Endothelial cell (in vitro differentiated cells): ENCODE data around the gene TSPYL4. TPM values are rescaled to one million over a fixed set of nuclear protein-coding genes. Genes with fewer than 3 reads are reported as not detected.

Experiments
- DNase-seq: peaks from one replicate; pipeline ENCODE4 v3.0.0; 2021; ENCODE audit warnings: low spot score
- H3K27ac Mint-ChIP-seq: one replicate; pipeline ENCODE4 v1.8.0; 2021; ENCODE audit warnings: mixed read lengths, inconsistent platforms; ENCODE audit not compliant: unreplicated experiment
- H3K27me3 Mint-ChIP-seq: one replicate; pipeline ENCODE4 v1.8.0; 2021; ENCODE audit warnings: mild to moderate bottlenecking, moderate library complexity, mixed read lengths, inconsistent platforms; ENCODE audit not compliant: unreplicated experiment
- H3K36me3 Mint-ChIP-seq: one replicate; pipeline ENCODE4 v1.8.0; 2021; ENCODE audit warnings: mild to moderate bottlenecking, low read depth, mixed read lengths, inconsistent platforms; ENCODE audit not compliant: unreplicated experiment
- H3K4me1 Mint-ChIP-seq: one replicate; pipeline ENCODE4 v1.8.0; 2021; ENCODE audit warnings: mild to moderate bottlenecking, mixed read lengths, inconsistent platforms; ENCODE audit not compliant: unreplicated experiment
- H3K4me3 Mint-ChIP-seq: one replicate; pipeline ENCODE4 v1.8.0; 2021; ENCODE audit warnings: mild to moderate bottlenecking, mixed read lengths, inconsistent platforms; ENCODE audit not compliant: unreplicated experiment
- H3K9me3 Mint-ChIP-seq: one replicate; pipeline ENCODE4 v1.8.0; 2021; ENCODE audit warnings: mixed read lengths, inconsistent platforms; ENCODE audit not compliant: unreplicated experiment
- CTCF ChIP-seq: fragments of 200-600 bp; sonication (generic); IDR thresholded peaks from one replicate; pipeline ENCODE4 v1.5.0; 2021; ENCODE audit warnings: antibody characterized with exemption; ENCODE audit not compliant: unreplicated experiment
- total RNA-seq: library from RNA; stranded (reverse); fragmentation: NEBNext Ultra II Directional; extraction: Animal tissue kit (Norgen Biotek cat#: 25700); gene quantifications from one replicate; pipeline ENCODE4 v1.2.1, GENCODE V29; 2021; ENCODE audit not compliant: unreplicated experiment

The TSPYL4 gene
- total RNA-seq, 1 donor from 2014 or later, result 21.1 TPM

GRCh38 chr6:116280161-116280932 lies 26.5 kb upstream of the TSPYL4 start:
- Mint-ChIP-seq H3K36me3 (peaks cover 12% of the 10 kb centered on the region), H3K4me3 (peak overlapping the region; percentile 98), H3K4me1 (peaks cover 55% of the 10 kb centered on the region), H3K27ac (peak overlapping the region; percentile 99), H3K9me3 (no peaks in the 10 kb centered on the region), H3K27me3 (peaks cover 10% of the 10 kb centered on the region)
- DNase-seq, result no peak
- TF ChIP-seq CTCF, result no peak

- DNase-seq, result peak; percentile 93
- H3K4me1 Mint-ChIP-seq, result peaks cover 55% of the 10 kb centered on the region
- peaks cover 12% of the 10 kb centered on the region for H3K36me3 Mint-ChIP-seq
- H3K27me3 Mint-ChIP-seq, result peaks cover 10% of the 10 kb centered on the region
- H3K27ac Mint-ChIP-seq, result peak within 1 kb of the TSS; percentile 99
- no peaks in the 10 kb centered on the region for H3K9me3 Mint-ChIP-seq
- TF ChIP-seq CTCF, result no peak
- H3K4me3 Mint-ChIP-seq, result peak within 1 kb of the TSS; percentile 98
Observed at GRCh38 chr6:116279232-116280160, 25.6 kb upstream of the TSPYL4 start, which contains the start of gene TSPYL1. Gene TSPYL1 (minus strand): TSS chr6:116279930. CDS start chr6:116279830, 100 bp downstream.

DNA sequence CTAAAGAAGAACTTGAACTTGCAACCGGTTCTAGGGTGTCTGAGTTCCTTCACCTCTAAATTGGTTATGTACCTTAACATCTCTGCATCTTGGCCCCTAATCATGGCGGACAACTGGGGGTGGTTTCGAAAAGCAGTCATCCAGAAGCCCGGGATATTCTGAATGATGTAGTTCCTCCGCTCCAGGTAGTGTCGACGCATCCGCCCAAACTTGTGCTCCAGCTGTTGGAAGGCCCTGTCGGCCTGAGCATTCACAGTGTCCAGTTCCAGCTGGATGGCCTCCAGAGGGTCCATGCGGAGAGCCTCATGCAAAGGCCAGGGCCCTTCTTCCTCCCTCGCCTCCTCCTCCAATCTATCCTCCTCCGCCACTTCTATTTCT lies 25.0 kb upstream of the TSPYL4 start:
- Mint-ChIP-seq H3K9me3 (no peaks in the 10 kb centered on the region), H3K27me3 (peaks cover 10% of the 10 kb centered on the region), H3K4me3 (peak overlapping the region; percentile 98), H3K27ac (peak overlapping the region; percentile 99), H3K36me3 (peaks cover 12% of the 10 kb centered on the region), H3K4me1 (peaks cover 55% of the 10 kb centered on the region)
- no peak for DNase-seq
- TF ChIP-seq CTCF, result no peak

DNA sequence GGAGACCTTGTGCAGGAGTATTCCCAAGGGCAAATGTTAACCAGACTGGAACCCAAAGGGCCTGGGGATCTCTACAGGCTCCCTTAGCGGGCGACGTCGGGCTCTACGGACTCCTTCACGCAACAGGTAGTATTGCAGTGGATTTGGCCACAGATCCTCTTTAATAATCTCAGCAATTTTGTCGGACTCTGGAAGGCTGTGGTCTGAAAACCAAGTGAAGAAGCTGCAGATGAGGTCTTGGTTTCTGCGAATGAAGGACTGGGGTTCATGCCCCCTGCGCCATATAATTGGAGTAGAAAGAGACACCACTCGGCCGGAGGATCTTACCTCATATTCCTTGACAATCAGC lies 24.6 kb upstream of the TSPYL4 start:
- no peak for DNase-seq
- Mint-ChIP-seq H3K4me3 (peak overlapping the region; percentile 98), H3K27ac (peak overlapping the region; percentile 99), H3K36me3 (peaks cover 12% of the 10 kb centered on the region), H3K9me3 (no peaks in the 10 kb centered on the region), H3K4me1 (peaks cover 55% of the 10 kb centered on the region), H3K27me3 (peaks cover 10% of the 10 kb centered on the region)
- TF ChIP-seq CTCF, result no peak
